HepG2 (cell line): Measurements from ENCODE around the gene PLPPR3. TPM values are rescaled to one million over a fixed set of nuclear protein-coding genes. Genes with fewer than 3 reads are reported as not detected.
A peak's percentile ranks its signal among the peaks of the same experiment; 100 is the strongest.

ENCODE experiments used
- ATAC-seq: fragments of 200-7000 bp; cut with Tn5 transposase; 3 replicates; pipeline ENCODE4 v1.9.1; 2020; ENCODE audit warnings: mild to moderate bottlenecking, moderate library complexity
- BruUV-seq: library from RNA; stranded (reverse); fragments of 400-500 nt; replicated peaks from 2 replicates; lab custom pipeline; 2021; lab: Mats Ljungman, UMichigan
- CTCF ChIA-PET: fragments of 300-600 bp; formaldehyde crosslinking; extraction: SDS; loops from one replicate; lab custom pipeline; 2021; ENCODE audit warnings: low total read pairs, inconsistent platforms, low intra/inter-chr PET ratio; lab: Yijun Ruan, JAX
- POLR2A ChIA-PET: fragments of 350-600 bp; sonication (Branson Sonifier 250); formaldehyde crosslinking; loops from one replicate; lab custom pipeline; 2020; ENCODE audit warnings: antibody characterized with exemption, inconsistent platforms; lab: Yijun Ruan, JAX
- DNase-seq: peaks from one replicate; pipeline ENCODE4 v3.0.0-alpha.2; 2015; ENCODE audit warnings: low spot score
- FAIRE-seq: peaks from 3 replicates; lab custom pipeline; 2011; peaks lifted over from hg19 to GRCh38; lab: Jason Lieb, UNC
- H2AFZ ChIP-seq: one replicate; pipeline ENCODE4 v1.6.1; 2011; ENCODE audit warnings: low read length, inconsistent platforms
- H3K27ac ChIP-seq: fragments of 300-600 bp; 3 replicates; pipeline ENCODE4 v1.8.0; 2011; ENCODE audit warnings: mixed run types, mild to moderate bottlenecking, mixed read lengths, low read length, inconsistent platforms; ENCODE audit not compliant: insufficient read depth; ENCODE audit errors: extremely low read length
- H3K27me3 ChIP-seq, 2 experiments: fragments of 200-600 bp in 1 of 2; 2 replicates in 1 of 2; 3 replicates in 1 of 2; pipeline versions ENCODE4 v1.6.0 to v1.8.0; 2011; ENCODE audit warnings: low read length in 2 of 2, mild to moderate bottlenecking in 2 of 2, moderate library complexity in 2 of 2, inconsistent platforms in 1 of 2; ENCODE audit not compliant: insufficient read depth in 2 of 2, control insufficient read depth in 1 of 2
- H3K36me3 ChIP-seq, 2 experiments: fragments of 200-600 bp in 1 of 2; replicated peaks in 1 of 2; 2 replicates in 1 of 2; 3 replicates in 1 of 2; pipeline versions ENCODE4 v1.5.1 to v1.8.0; 2011; ENCODE audit warnings: low read length in 2 of 2, inconsistent platforms in 1 of 2; ENCODE audit not compliant: insufficient read depth in 2 of 2, control insufficient read depth in 1 of 2
- H3K4me1 ChIP-seq: 2 replicates; pipeline ENCODE4 v1.5.1; 2012; ENCODE audit warnings: low read length, inconsistent platforms; ENCODE audit not compliant: insufficient read depth
- H3K4me2 ChIP-seq: 2 replicates; pipeline ENCODE4 v1.6.0; 2011; ENCODE audit warnings: low read depth, low read length, inconsistent platforms
- H3K4me3 ChIP-seq, 3 experiments: fragments of 200-600 bp in 1 of 3; sonication (generic), shearing (Covaris generic) in 1 of 3; replicated peaks in 1 of 3; 2 replicates each; pipeline ENCODE4 v1.5.1; 2011 to 2016; ENCODE audit warnings: low read length in 3 of 3, inconsistent platforms in 2 of 3, low read depth in 2 of 3, mild to moderate bottlenecking in 2 of 3, control low read depth in 1 of 3, mixed read lengths in 1 of 3; ENCODE audit not compliant: insufficient read depth in 1 of 3
- H3K79me2 ChIP-seq: one replicate; pipeline ENCODE4 v1.6.1; 2011; ENCODE audit warnings: low read length, inconsistent platforms; ENCODE audit not compliant: insufficient read depth
- H3K9ac ChIP-seq: 2 replicates; pipeline ENCODE4 v1.6.0; 2011; ENCODE audit warnings: mild to moderate bottlenecking, low read depth, low read length, inconsistent platforms; ENCODE audit not compliant: insufficient read depth
- H3K9me3 ChIP-seq: 2 replicates; pipeline ENCODE4 v1.5.1; 2012; ENCODE audit warnings: mild to moderate bottlenecking, low read length
- H4K20me1 ChIP-seq: 2 replicates; pipeline ENCODE4 v1.6.0; 2011; ENCODE audit warnings: inconsistent platforms, mild to moderate bottlenecking, low read length, moderate library complexity; ENCODE audit not compliant: insufficient read depth
- ATF5 ChIP-seq: sonication (generic); formaldehyde crosslinking; IDR thresholded peaks from 2 replicates; pipeline ENCODE4 v1.4.0; 2020; ENCODE audit warnings: mild to moderate bottlenecking, low read depth, missing genetic modification reagents
- CHCHD3 ChIP-seq: sonication (generic); formaldehyde crosslinking; IDR thresholded peaks from 2 replicates; pipeline ENCODE4 v1.8.0; 2022; ENCODE audit warnings: mild to moderate bottlenecking, missing genetic modification reagents, moderate library complexity
- DNMT3B ChIP-seq: conservative IDR thresholded peaks from 2 replicates; pipeline ENCODE4 v1.6.1; 2016; ENCODE audit warnings: missing biosample characterization, control low read depth
- ETV5 ChIP-seq: IDR thresholded peaks from 2 replicates; pipeline ENCODE4 v1.6.1; 2018; ENCODE audit warnings: missing biosample characterization, missing genetic modification reagents, inconsistent platforms, borderline replicate concordance
- FOXO4 ChIP-seq: sonication (generic); formaldehyde crosslinking; conservative IDR thresholded peaks from 2 replicates; pipeline ENCODE4 v1.8.1; 2023; ENCODE audit warnings: missing genetic modification reagents
- HNRNPUL1 ChIP-seq: fragments of 200-400 bp; formaldehyde crosslinking; IDR thresholded peaks from 2 replicates; pipeline ENCODE4 v1.6.1; 2017; ENCODE audit warnings: low read depth, mild to moderate bottlenecking, low read length, moderate library complexity
- HOXA9 ChIP-seq: sonication (generic); formaldehyde crosslinking; IDR thresholded peaks from 2 replicates; pipeline ENCODE4 v1.8.1; 2022; ENCODE audit warnings: missing genetic modification reagents, mild to moderate bottlenecking, moderate library complexity, borderline replicate concordance
- MAFK ChIP-seq, 2 experiments: IDR thresholded peaks in 1 of 2; conservative IDR thresholded peaks in 1 of 2; 2 replicates each; pipeline ENCODE4 v1.6.1; 2011; ENCODE audit warnings: improper control_type of control experiment in 2 of 2, low read length in 2 of 2
- MLX ChIP-seq: IDR thresholded peaks from 2 replicates; pipeline ENCODE4 v1.6.1; 2016
- NAIF1 ChIP-seq: sonication (generic); formaldehyde crosslinking; IDR thresholded peaks from 2 replicates; pipeline ENCODE4 v1.5.0; 2020; ENCODE audit warnings: mild to moderate bottlenecking, missing genetic modification reagents, borderline replicate concordance
- NFKB2 ChIP-seq: sonication (generic); formaldehyde crosslinking; IDR thresholded peaks from 2 replicates; pipeline ENCODE4 v1.4.0; 2020; ENCODE audit warnings: missing genetic modification reagents, borderline replicate concordance
- NR2F6 ChIP-seq, 2 experiments: IDR thresholded peaks; 2 replicates each; pipeline ENCODE4 v1.6.1; 2016; ENCODE audit warnings: antibody characterized with exemption in 1 of 2, mild to moderate bottlenecking in 1 of 2
- TFAP4 ChIP-seq: sonication (generic); IDR thresholded peaks from 2 replicates; pipeline ENCODE4 v1.6.1; 2016; ENCODE audit warnings: low read depth, borderline replicate concordance
- XRCC5 ChIP-seq: fragments of 200-400 bp; formaldehyde crosslinking; optimal IDR thresholded peaks from 2 replicates; pipeline ENCODE3; 2017; ENCODE audit warnings: mild to moderate bottlenecking, low read length
- ZNF451 ChIP-seq: sonication (generic); formaldehyde crosslinking; IDR thresholded peaks from 2 replicates; pipeline ENCODE4 v1.5.0; 2020; ENCODE audit warnings: mild to moderate bottlenecking, missing genetic modification reagents
- ZNF530 ChIP-seq: sonication (generic); formaldehyde crosslinking; IDR thresholded peaks from 2 replicates; pipeline ENCODE4 v1.5.0; 2020; ENCODE audit warnings: low read depth, mild to moderate bottlenecking, missing genetic modification reagents
- ZNF546 ChIP-seq: sonication (generic); formaldehyde crosslinking; conservative IDR thresholded peaks from 2 replicates; pipeline ENCODE4 v1.8.1; 2023; ENCODE audit warnings: mild to moderate bottlenecking, missing genetic modification reagents
- ZNF749 ChIP-seq: sonication (generic); formaldehyde crosslinking; IDR thresholded peaks from 2 replicates; pipeline ENCODE4 v1.8.0; 2022; ENCODE audit warnings: mild to moderate bottlenecking, missing genetic modification reagents, moderate library complexity, borderline replicate concordance
- WGBS: methylation state at CpG from one replicate; pipeline ENCODE4 v1.1.6; 2017; ENCODE audit warnings: low lambda C conversion rate; 5-methylcytosine and 5-hydroxymethylcytosine counted together
- in situ Hi-C: cut with HindIII; loops from 2 replicates; pipeline ENCODE4 v1.10.0; 2017; ENCODE audit warnings: low pct_unique_long_range_greater_than_20kb; ENCODE audit not compliant: extremely low pct_ligation_motif_present
- intact Hi-C: fragments of 100-400 bp; cut with micrococcal nuclease; formaldehyde crosslinking; loops from one replicate; pipeline ENCODE4 v1.10.0; 2022; ENCODE audit not compliant: unreplicated experiment
- polyA plus RNA-seq, 8 experiments: library from polyadenylated mRNA; depleted of rRNA in 3 of 8; stranded (reverse) in 7 of 8; unstranded in 1 of 8; fragments of >200 nt; fragmentation: Illumina TruSeq in 4 of 8; extraction: Trizol in 4 of 8; gene quantifications; 2 replicates each; pipeline versions ENCODE4 v1.2.1 to v1.2.3, GENCODE V29; 2011 to 2016; ENCODE audit warnings: low read depth in 4 of 8, missing spikeins in 1 of 8, mixed read lengths in 1 of 8; ENCODE audit not compliant: insufficient read depth in 1 of 8
- total RNA-seq, 5 experiments: library from RNA; depleted of rRNA; stranded (reverse); fragments of >200 nt; fragmentation: Illumina TruSeq; extraction: Trizol; gene quantifications; 2 replicates each; pipeline ENCODE4 v1.2.3, GENCODE V29; 2016; ENCODE audit warnings: low read depth in 1 of 5
- TF ChIP-seq, protein P1 (sequence below): sonication (generic); formaldehyde crosslinking; conservative IDR thresholded peaks from 2 replicates; pipeline ENCODE4 v1.4.0; 2020; ENCODE audit warnings: missing genetic modification reagents

Gene PLPPR3
- total and polyA plus RNA-seq, 2 of the 13 experiments (the other 11 are each of a cell fraction or from before 2014, with no cell fraction given): 0.07 to 0.16 TPM

DNA sequence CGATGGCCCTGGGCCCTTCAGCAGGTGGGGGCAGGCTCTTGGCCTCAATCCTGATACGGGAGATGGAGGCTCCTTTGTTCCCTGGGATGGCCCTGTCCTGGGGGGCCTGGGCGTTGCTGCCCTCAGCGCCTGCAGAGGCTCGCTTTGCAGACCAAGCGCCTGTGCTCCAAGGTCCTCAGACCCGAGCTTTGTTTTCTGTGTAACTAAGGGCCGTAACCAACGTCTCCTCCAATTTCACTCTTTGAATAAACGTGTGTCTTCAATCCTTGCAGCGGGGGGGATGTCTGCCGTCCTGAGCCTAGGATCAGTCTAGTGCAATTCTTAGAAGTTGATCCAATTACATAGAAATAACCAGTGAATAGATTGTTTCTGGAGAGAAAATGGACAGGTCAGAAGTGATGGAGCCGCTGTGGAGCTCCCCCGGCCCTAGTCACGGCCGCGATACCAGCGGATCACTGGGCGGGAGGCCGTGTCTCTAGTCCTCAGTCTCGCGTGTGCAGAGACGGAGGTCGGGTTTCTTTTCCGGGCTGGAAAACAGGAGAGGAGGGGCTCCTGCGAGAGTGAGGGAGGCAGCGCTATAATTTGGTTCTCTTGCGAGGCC is 19.2 kb downstream of the PLPPR3 start:
- intact Hi-C loops: no loop called here
- Histone ChIP-seq H3K4me3 (no peak overlapping the region), H3K9me3 (no peaks in the 10 kb centered on the region), H3K27me3 (no peaks in the 10 kb centered on the region; a peak in 1 of 5 replicates), H3K4me1 (peaks cover 35% of the 10 kb centered on the region), H3K79me2 (peaks cover 92% of the 10 kb centered on the region), H3K4me2 (no peak overlapping the region), H4K20me1 (peaks cover 91% of the 10 kb centered on the region), H3K9ac (no peak overlapping the region), H2AFZ (no peak overlapping the region), H3K36me3 (peaks cover 44 to 75% of the 10 kb centered on the region in 2 experiments; a peak in 4 of 5 replicates), H3K27ac (peak overlapping the region; percentile 45)
- BruUV-seq: no TSS peak
- 87% methylated on average over 14 of the region's 28 CpGs for WGBS
- ChIA-PET POLR2A (no interaction called here), CTCF (no interaction called here)
- ATAC-seq (no peak), FAIRE-seq (no peak), DNase-seq (no peak)
- in situ Hi-C loops: no loop called here
- TF ChIP-seq TFAP4: no peak
- no peak for TF ChIP-seq NFKB2
- no peak for TF ChIP-seq ZNF530 (CRISPR knock-in tag)
- TF ChIP-seq XRCC5: no peak
- no peak for TF ChIP-seq DNMT3B (CRISPR knock-in tag)
- TF ChIP-seq HOXA9 (CRISPR knock-in tag): no peak
- no peak for TF ChIP-seq ETV5 (CRISPR knock-in tag)
- TF ChIP-seq HNRNPUL1: no peak
- TF ChIP-seq, protein P1, sequence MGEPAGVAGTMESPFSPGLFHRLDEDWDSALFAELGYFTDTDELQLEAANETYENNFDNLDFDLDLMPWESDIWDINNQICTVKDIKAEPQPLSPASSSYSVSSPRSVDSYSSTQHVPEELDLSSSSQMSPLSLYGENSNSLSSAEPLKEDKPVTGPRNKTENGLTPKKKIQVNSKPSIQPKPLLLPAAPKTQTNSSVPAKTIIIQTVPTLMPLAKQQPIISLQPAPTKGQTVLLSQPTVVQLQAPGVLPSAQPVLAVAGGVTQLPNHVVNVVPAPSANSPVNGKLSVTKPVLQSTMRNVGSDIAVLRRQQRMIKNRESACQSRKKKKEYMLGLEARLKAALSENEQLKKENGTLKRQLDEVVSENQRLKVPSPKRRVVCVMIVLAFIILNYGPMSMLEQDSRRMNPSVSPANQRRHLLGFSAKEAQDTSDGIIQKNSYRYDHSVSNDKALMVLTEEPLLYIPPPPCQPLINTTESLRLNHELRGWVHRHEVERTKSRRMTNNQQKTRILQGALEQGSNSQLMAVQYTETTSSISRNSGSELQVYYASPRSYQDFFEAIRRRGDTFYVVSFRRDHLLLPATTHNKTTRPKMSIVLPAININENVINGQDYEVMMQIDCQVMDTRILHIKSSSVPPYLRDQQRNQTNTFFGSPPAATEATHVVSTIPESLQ (CRISPR knock-in tag): no peak
- no peak for TF ChIP-seq ZNF546
- TF ChIP-seq MAFK (conservative IDR thresholded peaks at IDR 0.05 in 1 of 2, IDR thresholded peaks at IDR 0.05 in 1 of 2; ENCODE audit: low read length in 2 of 2): no peak
- TF ChIP-seq FOXO4: no peak
- TF ChIP-seq ATF5 (CRISPR knock-in tag): no peak
- no peak for TF ChIP-seq NR2F6 (IDR thresholded peaks at IDR 0.05)
- no peak for TF ChIP-seq NR2F6 (CRISPR knock-in tag; IDR thresholded peaks at IDR 0.05)
- TF ChIP-seq ZNF749 (CRISPR knock-in tag): no peak
- no peak for TF ChIP-seq ZNF451 (CRISPR knock-in tag)
- TF ChIP-seq NAIF1: no peak
- no peak for TF ChIP-seq CHCHD3 (CRISPR knock-in tag)
- no peak for TF ChIP-seq MLX (CRISPR knock-in tag)
